OCI-LY7 (cell line): ENCODE data around the gene RNF152. TPM values are rescaled to one million over a fixed set of nuclear protein-coding genes. Genes with fewer than 3 reads are reported as not detected.

ENCODE experiments used
- BruUV-seq: library from RNA; stranded (reverse); fragments of 400-500 nt; replicated peaks from 2 replicates; lab custom pipeline; 2021; lab: Mats Ljungman, UMichigan
- CTCF ChIA-PET: fragments of 300-600 bp; sonication (Branson Sonifier 250); formaldehyde crosslinking; loops from one replicate; lab custom pipeline; 2022; ENCODE audit warnings: antibody characterized with exemption; ENCODE audit not compliant: unreplicated experiment; lab: Charles Lee
- POLR2A ChIA-PET: fragments of 300-600 bp; sonication (Branson Sonifier 250); formaldehyde crosslinking; loops from one replicate; lab custom pipeline; 2022; ENCODE audit warnings: antibody characterized with exemption; lab: Charles Lee
- DNase-seq: peaks from one replicate; pipeline ENCODE4 v3.0.0-alpha.2; 2015; ENCODE audit warnings: low spot score
- H2AFZ ChIP-seq: fragments of 200-600 bp; sonication (generic), shearing (Covaris generic); 2 replicates; pipeline ENCODE4 v1.6.1; 2014; ENCODE audit warnings: mild to moderate bottlenecking, antibody characterized with exemption, low read length, moderate library complexity
- H3K27ac ChIP-seq: fragments of 200-600 bp; sonication (generic); 2 replicates; pipeline ENCODE4 v1.5.1; 2014; ENCODE audit warnings: mixed run types, low read depth, mild to moderate bottlenecking, moderate library complexity, low read length, inconsistent platforms; ENCODE audit not compliant: poor library complexity, severe bottlenecking
- H3K36me3 ChIP-seq: fragments of 200-600 bp; sonication (generic); 2 replicates; pipeline ENCODE4 v1.6.1; 2014; ENCODE audit warnings: mild to moderate bottlenecking, antibody characterized with exemption, low read length, moderate library complexity, mixed read lengths; ENCODE audit not compliant: insufficient read depth
- H3K4me1 ChIP-seq: fragments of 200-600 bp; sonication (generic); 2 replicates; pipeline ENCODE4 v1.5.1; 2014; ENCODE audit warnings: mild to moderate bottlenecking, low read length; ENCODE audit not compliant: insufficient read depth, poor library complexity, severe bottlenecking
- H3K4me2 ChIP-seq: fragments of 200-600 bp; sonication (generic); 2 replicates; pipeline ENCODE4 v1.6.1; 2014; ENCODE audit warnings: mild to moderate bottlenecking, low read length
- H3K4me3 ChIP-seq: fragments of 200-600 bp; sonication (generic); 2 replicates; pipeline ENCODE4 v1.5.1; 2014; ENCODE audit warnings: mild to moderate bottlenecking, low read depth, low read length; ENCODE audit not compliant: poor library complexity, severe bottlenecking
- H3K79me2 ChIP-seq: fragments of 200-600 bp; sonication (generic); 2 replicates; pipeline ENCODE4 v1.6.1; 2016; ENCODE audit warnings: low read depth, mild to moderate bottlenecking, low read length, moderate library complexity, mixed read lengths; ENCODE audit not compliant: insufficient read depth
- H3K9me2 ChIP-seq: fragments of 200-600 bp; sonication (generic); 2 replicates; pipeline ENCODE4 v1.6.1; 2016; ENCODE audit warnings: mild to moderate bottlenecking, low read length, mixed read lengths; ENCODE audit not compliant: insufficient read depth
- H3K9me3 ChIP-seq: fragments of 200-600 bp; sonication (generic); 2 replicates; pipeline ENCODE4 v1.6.1; 2014; ENCODE audit warnings: mild to moderate bottlenecking, mixed run types, low read length, mixed read lengths
- H4K20me1 ChIP-seq: fragments of 200-600 bp; sonication (generic); 2 replicates; pipeline ENCODE4 v1.6.1; 2014; ENCODE audit warnings: mild to moderate bottlenecking, antibody characterized with exemption, low read length, moderate library complexity, mixed read lengths; ENCODE audit not compliant: insufficient read depth
- EZH2phosphoT487 ChIP-seq: fragments of 200-600 bp; sonication (generic); IDR thresholded peaks from 2 replicates; pipeline ENCODE4 v1.6.1; 2018; ENCODE audit warnings: low read depth, borderline replicate concordance, mild to moderate bottlenecking, mixed run types, antibody characterized with exemption, low read length, moderate library complexity, mixed read lengths
- intact Hi-C: fragments of 100-400 bp; cut with micrococcal nuclease; formaldehyde crosslinking; loops from one replicate; pipeline ENCODE4 v1.10.0; 2022; ENCODE audit not compliant: unreplicated experiment
- total RNA-seq, 2 experiments: library from RNA; depleted of rRNA in 1 of 2; stranded (reverse); fragments of >200 nt in 1 of 2; shearing (Covaris generic) in 1 of 2; gene quantifications; 2 replicates each; pipeline ENCODE4 v1.2.3, GENCODE V29; 2014 to 2022
- TF ChIP-seq, protein P1 (sequence below): fragments of 200-600 bp; sonication (generic); conservative IDR thresholded peaks from 2 replicates; pipeline ENCODE4 v1.5.1; 2014; ENCODE audit warnings: mild to moderate bottlenecking, antibody characterized with exemption, low read length, moderate library complexity, mixed read lengths

The RNF152 gene
- total RNA-seq, 2 experiments from 2014 or later = not detected

DNA sequence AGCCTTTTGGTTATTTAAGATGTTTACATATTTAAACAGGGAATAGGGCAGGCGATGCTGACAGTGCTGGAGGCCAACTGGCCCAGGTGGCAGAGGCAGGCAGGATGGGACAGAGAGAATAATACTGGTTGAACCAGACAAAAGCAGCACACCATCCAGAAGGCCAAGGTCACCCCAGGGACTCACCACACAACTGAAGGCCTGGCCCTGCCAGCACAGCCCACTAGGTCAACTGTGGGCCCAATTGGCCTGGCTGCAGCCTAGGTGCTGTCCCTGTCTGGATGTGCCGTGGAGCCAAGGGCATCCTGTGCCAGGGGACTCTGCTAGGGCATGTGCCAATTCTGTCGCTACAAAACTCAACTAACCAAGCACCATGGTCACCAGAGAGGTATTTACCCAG, 69.2 kb downstream of the RNF152 start:
- intact Hi-C loops = no loop called here
- Histone ChIP-seq H3K4me1 (no peaks in the 10 kb centered on the region), H3K36me3 (no peaks in the 10 kb centered on the region), H3K9me2 (no peaks in the 10 kb centered on the region), H3K9me3 (no peaks in the 10 kb centered on the region), H3K27ac (no peak overlapping the region), H4K20me1 (no peaks in the 10 kb centered on the region), H3K4me2 (no peak overlapping the region), H3K79me2 (no peaks in the 10 kb centered on the region), H2AFZ (no peak overlapping the region), H3K4me3 (no peak overlapping the region)
- CTCF ChIA-PET = no interaction called here
- POLR2A ChIA-PET = no interaction called here
- no peak for DNase-seq
- TF ChIP-seq, protein P1, sequence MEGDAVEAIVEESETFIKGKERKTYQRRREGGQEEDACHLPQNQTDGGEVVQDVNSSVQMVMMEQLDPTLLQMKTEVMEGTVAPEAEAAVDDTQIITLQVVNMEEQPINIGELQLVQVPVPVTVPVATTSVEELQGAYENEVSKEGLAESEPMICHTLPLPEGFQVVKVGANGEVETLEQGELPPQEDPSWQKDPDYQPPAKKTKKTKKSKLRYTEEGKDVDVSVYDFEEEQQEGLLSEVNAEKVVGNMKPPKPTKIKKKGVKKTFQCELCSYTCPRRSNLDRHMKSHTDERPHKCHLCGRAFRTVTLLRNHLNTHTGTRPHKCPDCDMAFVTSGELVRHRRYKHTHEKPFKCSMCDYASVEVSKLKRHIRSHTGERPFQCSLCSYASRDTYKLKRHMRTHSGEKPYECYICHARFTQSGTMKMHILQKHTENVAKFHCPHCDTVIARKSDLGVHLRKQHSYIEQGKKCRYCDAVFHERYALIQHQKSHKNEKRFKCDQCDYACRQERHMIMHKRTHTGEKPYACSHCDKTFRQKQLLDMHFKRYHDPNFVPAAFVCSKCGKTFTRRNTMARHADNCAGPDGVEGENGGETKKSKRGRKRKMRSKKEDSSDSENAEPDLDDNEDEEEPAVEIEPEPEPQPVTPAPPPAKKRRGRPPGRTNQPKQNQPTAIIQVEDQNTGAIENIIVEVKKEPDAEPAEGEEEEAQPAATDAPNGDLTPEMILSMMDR = no peak
- no peak for TF ChIP-seq EZH2phosphoT487
- no TSS peak for BruUV-seq

DNA sequence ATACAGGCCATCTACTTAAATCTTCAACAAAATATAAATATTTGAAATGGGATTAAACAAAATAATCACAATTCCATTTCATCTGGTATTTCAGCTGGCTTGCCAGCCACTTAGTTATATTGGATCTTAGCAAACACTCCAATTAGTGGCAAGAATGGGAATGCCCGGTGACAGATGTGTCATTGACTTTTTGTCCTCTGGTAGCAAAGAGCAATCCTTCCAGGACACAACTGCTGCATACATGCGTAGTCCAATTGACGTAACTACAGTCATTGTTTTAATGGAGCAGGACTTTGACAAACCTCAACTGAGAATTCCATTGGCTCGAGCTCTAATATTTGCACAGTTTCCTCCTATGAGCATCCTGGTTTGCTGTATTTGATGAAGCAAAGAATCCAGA, 69.9 kb downstream of the RNF152 start:
- H3K9me2 ChIP-seq = no peaks in the 10 kb centered on the region
- TF ChIP-seq, protein P1 = no peak
- TF ChIP-seq EZH2phosphoT487 = no peak
- H3K9me3 ChIP-seq = no peaks in the 10 kb centered on the region
- BruUV-seq = no TSS peak
- no peaks in the 10 kb centered on the region for H4K20me1 ChIP-seq
- H3K4me2 ChIP-seq = no peak overlapping the region
- intact Hi-C loops = no loop called here
- ChIA-PET CTCF (no interaction called here), POLR2A (no interaction called here)
- H3K27ac ChIP-seq = no peak overlapping the region
- no peaks in the 10 kb centered on the region for H3K36me3 ChIP-seq
- no peaks in the 10 kb centered on the region for H3K4me1 ChIP-seq
- no peaks in the 10 kb centered on the region for H3K79me2 ChIP-seq
- DNase-seq = no peak
- H3K4me3 ChIP-seq = no peak overlapping the region
- H2AFZ ChIP-seq = no peak overlapping the region

DNA sequence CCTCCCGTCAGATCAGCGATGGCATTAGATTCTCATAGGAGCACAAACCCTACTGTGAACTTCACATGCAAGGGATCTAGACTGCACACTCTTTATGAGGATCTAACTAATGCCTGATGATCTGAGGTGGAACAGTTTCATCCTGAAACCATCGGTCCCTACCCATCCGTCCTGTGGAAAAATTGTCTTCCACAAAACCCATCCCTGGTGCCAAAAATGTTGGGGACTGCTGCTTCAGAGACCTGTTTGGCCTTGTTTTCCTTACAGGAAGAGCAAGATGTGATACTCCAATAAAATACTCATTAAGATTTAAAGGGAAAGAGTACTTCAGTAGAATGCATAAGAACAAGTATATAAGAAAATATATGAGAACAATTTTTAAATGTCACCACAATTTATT, 71.1 kb downstream of the RNF152 start:
- H4K20me1 ChIP-seq = no peaks in the 10 kb centered on the region
- TF ChIP-seq, protein P1 = no peak
- TF ChIP-seq EZH2phosphoT487 = no peak
- no peak overlapping the region for H3K27ac ChIP-seq
- ChIA-PET POLR2A (no interaction called here), CTCF (no interaction called here)
- H3K9me2 ChIP-seq = no peaks in the 10 kb centered on the region
- no peaks in the 10 kb centered on the region for H3K79me2 ChIP-seq
- H3K4me2 ChIP-seq = no peak overlapping the region
- no peaks in the 10 kb centered on the region for H3K36me3 ChIP-seq
- H2AFZ ChIP-seq = no peak overlapping the region
- DNase-seq = no peak
- H3K4me3 ChIP-seq = no peak overlapping the region
- no peaks in the 10 kb centered on the region for H3K4me1 ChIP-seq
- H3K9me3 ChIP-seq = no peaks in the 10 kb centered on the region
- intact Hi-C loops = no loop called here
- BruUV-seq = no TSS peak
